EH (cell line): Measurements from ENCODE around the gene SP8.
"Not testable (repeated sequence)": the region's sequence is repeated elsewhere in the genome, so short reads cannot be mapped to it uniquely, and the experiment has no call there.

Experiments
- DNase-seq: peaks from one replicate; pipeline ENCODE4 v3.0.0-alpha.2; 2015; ENCODE audit warnings: low read depth

SP8 gene

GRCh38 chr7:20786779-20787659, at the start of gene SP8:
Gene SP8, minus strand, starts transcription at chr7:20786886. Its CDS starts 88 bp downstream, at chr7:20786798.
- DNase-seq: no peak

DNA sequence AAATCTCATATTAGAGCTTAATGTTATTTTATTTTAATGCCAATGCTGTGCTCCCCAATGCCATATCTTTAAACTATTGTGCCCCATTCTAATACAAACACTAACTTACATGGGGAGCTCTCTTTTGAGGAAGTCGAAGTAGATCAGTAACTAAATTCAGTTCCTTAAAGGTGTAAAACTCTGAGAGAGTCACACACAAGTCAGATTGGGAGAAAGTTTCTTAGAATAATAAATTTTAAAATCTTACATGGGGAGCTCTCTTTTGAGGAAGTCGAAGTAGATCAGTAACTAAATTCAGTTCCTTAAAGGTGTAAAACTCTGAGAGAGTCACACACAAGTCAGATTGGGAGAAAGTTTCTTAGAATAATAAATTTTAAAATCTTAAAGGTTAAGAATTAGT, 49.7 kb upstream of the SP8 start:
- DNase-seq: not testable (repeated sequence)

GRCh38 chr7:20835111-20835750, 48.5 kb upstream of the SP8 start:
- no peak for DNase-seq

- DNase-seq: no peak
Observed at GRCh38 chr7:20834656-20835055, 48.0 kb upstream of the SP8 start.

DNA sequence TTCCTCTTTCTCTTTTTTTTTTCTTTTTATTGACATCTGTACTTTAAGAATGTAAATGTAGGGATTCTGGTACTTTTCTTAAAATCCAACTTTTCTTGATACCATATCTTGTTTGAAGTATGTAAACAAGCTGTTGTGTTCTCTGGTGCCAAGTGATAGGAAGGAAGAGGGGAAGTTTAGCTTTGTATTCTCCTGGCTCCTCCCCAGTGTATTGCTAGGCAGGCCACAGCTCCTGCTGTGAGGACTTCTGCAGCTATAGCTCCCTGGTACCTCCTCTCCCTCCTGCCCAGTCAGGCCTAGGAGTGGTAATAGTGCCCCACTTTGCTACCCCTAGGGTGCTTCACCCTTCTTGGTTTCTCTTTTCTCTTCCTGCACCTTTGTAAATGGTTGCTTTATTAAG, 45.3 kb upstream of the SP8 start:
- DNase-seq: no peak

DNA sequence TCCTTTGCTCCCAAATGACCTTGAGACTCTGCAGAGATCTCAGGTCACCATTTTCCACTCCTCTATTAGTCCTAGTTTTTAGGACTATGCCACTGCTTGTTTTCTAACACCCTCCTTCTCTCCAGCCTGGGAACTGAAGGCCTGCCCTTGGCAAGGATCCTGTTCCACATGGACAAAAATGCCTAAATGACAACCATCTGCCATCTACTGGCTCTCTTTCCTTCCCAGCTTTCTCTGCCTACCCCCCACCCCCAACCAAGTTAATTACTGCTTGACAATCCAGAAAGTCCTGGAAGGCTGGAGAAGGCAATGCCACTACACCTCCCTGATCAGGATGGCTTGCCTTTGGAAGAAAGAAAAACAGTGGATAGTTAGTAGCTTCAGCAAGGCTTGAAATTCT, 44.8 kb upstream of the SP8 start:
- no peak for DNase-seq

GRCh38 chr7:20828947-20829346, 42.3 kb upstream of the SP8 start:
- no peak for DNase-seq

DNA sequence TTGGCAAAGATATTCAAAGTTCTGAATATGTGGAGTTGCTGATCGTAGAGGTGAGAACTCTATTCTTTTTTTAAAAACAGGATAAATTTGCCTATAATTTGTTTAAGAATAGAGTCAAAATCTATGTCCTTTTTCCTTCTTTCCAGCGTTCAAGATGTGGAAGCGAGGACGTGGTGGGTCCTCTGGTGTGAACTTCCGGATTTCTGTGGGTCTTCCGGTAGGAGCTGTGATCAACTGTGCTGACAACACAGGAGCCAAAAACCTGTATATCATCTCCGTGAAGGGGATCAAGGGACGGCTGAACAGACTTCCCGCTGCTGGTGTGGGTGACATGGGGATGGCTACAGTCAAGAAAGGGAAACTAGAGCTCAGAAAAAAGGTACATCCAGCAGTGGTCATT, 40.5 kb upstream of the SP8 start:
- DNase-seq: no peak

DNA sequence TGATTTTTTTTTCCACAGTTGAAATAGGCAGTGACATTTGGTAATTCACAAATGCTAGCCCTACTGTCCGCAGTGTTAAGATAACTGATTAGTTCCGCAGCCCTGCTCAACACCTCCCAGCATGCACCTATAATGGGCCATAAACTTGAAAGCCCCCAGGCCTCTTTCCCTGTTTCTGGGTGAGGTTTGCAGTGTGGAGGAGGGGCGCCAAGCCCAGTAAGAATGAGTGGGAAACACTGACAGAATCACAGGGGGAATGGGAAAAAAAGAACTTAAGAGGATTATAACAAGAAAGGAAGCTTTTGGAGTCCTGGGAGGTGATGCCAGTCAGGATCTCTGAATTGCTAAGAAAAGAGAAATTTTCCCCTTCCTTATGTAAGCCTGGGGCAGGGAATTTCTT, 39.6 kb upstream of the SP8 start:
- DNase-seq: no peak

- DNase-seq: no peak
Observed at GRCh38 chr7:20825555-20825954, 38.9 kb upstream of the SP8 start.

GRCh38 chr7:20821390-20821789, 34.7 kb upstream of the SP8 start:
- not testable (repeated sequence) for DNase-seq

- no peak for DNase-seq
Observed at GRCh38 chr7:20816372-20816959, 29.8 kb upstream of the SP8 start.

DNA sequence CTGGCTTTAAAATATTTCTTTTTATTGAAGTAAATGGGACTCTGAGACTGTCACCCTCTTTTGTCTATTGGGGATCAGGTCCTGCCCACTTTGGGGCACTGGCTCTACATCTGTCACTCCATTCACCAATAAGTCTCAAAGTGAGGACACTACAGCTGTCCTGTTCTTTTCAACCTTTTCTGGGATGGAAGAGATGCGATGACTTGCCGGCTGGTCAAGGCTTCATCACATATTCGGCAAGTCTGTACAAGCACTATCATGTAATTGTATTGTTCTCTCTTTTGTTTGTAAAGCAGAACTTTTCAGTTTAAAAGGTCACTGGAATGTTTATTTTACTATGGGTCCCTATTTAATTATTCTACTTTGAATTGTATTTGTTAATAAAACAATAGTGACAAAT, 17.7 kb upstream of the SP8 start:
- no peak for DNase-seq

- DNase-seq: no peak
Observed at GRCh38 chr7:20799566-20800366, 13.1 kb upstream of the SP8 start.

GRCh38 chr7:20798694-20799121, 12.0 kb upstream of the SP8 start:
- no peak for DNase-seq

DNA sequence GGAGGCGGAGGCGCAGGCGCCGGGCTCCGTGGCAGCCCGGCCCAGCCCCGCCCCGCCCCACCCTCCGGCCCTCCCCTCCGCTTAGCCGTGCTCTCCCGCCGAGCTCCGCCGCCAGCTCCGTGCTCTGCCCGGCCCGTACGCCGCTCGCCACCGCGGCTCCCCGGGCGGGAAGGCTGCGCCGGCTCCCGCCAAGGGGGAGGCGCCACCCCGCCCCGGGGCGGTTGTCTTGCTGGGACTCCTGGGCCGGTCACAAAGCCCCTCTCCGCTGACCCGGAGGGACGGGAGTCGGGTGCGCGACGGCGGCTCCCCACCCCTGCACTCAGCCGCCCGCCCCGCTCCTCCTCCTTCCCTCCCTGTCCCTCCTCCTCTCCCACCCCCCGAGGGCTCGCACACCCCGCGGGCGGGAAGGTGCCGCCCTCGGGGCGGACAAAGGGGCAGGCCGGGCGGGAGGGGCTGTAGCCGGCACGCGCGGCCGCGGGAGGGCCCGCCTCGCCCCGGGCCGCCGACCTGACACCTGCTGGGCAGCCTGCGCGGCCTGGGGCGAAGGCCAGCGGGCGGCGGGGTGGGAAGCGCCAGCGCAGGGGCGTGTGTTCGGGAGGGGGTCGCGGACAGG, 11.5 kb upstream of the SP8 start:
- DNase-seq: peak; percentile 31

DNA sequence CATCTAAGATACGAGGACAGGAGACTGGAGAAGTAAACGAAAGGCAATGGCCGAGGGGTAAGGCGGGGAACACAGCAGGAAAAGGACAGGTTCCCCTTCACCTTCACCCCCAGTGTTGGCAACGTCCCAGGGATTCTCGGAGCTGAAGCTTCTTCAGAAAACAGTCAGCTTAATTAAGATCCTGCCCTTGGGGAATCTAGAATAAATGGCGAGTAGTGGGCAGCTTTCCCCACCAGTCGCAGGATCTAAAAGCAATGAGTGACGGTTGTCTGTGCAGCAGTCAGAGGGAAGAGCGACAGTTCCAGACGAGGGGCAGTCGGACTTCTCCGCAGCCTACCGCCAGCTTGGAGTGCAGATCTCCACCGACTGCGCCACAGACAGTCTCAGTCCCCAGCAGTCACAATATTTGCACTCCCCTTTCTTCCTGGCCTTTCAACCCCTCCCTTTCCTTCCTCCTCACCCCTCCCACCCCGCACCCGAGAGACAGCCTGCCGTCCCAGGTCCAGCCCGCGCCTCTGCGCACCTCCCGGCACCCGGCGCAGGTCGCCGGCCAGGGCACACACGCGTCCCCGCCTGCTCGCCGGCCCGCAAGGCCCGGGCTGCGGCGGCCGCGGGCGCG, 10.9 kb upstream of the SP8 start:
- no peak for DNase-seq

DNA sequence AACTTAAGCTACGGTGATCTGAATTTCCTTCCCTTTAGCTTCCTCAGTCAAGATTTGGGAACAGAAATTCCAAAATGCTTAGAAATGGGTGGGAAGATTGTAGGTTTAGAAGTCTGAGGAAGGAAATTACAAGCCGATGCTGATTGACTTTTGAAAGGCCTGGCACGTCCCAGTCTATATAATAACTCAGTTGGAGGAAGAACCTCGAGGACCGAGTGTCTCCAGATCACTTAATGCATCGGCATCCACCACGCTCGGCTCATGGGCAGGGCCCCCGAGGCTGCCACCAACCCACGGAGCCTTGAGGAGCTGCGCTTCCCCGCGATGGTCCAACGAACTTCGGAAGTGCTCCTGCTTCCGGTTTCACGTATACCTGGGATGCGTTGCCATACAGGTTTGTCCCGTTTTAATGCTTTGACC, 10.4 kb upstream of the SP8 start:
- DNase-seq: no peak

DNA sequence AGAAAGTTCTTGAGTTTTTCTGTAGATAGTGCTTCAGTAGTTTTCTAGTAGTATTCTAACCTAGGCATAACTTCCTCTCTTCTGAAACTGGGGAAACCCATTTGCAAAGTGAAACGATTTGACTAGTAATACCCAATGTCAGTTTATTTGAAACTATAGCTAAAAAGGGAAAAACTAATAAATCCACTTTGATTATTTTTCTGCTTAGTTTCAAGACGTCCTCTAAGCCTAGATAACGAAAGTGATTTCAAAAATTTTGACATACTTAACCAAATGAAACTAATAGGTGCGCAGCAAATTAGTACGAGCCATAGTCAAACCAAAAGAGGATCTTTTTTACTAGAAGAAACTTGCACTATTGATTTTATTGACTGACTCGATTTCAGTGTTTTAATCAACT, 9.8 kb upstream of the SP8 start:
- DNase-seq: no peak

GRCh38 chr7:20795881-20796280, 9.2 kb upstream of the SP8 start:
- DNase-seq: no peak

GRCh38 chr7:20795361-20795760, 8.7 kb upstream of the SP8 start:
- no peak for DNase-seq
